GM19351 (cell line): Measurements from ENCODE around the gene RPP40.
"Not testable (repeated sequence)": the region's sequence is repeated elsewhere in the genome, so short reads cannot be mapped to it uniquely, and the experiment has no call there.

ENCODE experiments used
- ATAC-seq: cut with Tn5 transposase; IDR thresholded peaks from one replicate; pipeline ENCODE4 v1.9.1; 2021; ENCODE audit warnings: mild to moderate bottlenecking, moderate library complexity; ENCODE audit not compliant: unreplicated experiment

The RPP40 gene

DNA sequence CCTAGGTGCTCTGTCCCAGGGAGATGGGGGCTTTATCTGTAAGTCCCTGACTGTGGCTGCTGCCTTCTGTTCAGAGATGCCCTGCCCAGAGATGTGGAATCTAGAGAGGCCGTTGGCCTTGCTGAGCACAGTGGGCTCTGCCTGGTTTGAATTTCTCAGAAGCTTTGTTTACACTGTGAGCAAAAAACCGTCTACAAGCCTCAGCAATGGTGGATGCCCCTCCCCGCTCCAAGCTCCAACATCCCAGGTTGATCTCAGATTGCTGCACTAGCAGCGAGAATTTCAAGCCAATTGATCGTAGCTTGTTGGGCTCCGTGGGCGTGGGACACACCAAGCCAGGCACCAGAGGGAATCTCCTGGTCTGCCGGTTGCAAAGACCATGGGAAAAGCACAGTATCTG is 16.3 kb upstream of the RPP40 start:
- no peak for ATAC-seq

DNA sequence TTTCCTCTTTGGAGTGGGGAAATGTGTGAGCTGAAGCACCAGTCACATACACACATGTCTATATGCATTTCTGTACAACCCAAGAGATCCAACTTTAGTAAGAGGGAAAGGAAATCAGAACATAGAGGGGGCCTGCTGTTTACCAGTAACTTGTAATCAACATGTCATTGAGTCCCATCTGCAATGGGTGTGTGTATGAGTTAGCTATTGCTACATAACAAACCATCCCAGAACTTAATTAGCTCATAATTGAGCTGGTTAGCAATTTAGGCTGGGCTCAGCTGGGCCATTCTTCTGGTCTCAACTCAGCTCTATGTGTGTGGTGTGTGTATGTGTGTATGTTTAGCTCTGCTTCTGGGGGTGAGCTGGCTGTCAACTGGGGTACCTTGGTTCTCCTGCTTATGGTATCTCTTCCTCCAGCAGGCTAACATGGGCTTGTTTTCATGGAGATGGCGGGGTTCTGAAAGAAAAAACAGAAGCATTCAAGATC is 10.3 kb upstream of the RPP40 start:
- ATAC-seq, result no peak

DNA sequence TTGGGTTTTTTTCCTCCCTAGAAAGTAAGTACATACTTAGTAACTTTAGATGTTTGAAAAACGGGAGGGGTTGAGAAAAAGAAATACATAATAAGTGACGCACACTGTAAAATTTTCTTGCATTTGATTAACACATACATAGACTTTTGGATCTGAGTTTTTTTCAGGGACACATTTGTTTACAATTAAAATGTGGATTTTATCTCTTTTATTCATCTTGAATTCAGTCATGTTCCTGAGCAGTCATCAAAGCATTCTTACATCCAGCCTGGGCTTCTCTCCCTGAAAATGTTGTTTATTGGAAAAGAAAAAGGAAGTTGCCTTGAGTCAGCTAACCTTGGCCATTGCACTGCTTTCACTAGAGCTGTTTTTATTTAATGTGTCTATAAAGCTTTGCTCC is 8.7 kb upstream of the RPP40 start:
- ATAC-seq, result no peak

DNA sequence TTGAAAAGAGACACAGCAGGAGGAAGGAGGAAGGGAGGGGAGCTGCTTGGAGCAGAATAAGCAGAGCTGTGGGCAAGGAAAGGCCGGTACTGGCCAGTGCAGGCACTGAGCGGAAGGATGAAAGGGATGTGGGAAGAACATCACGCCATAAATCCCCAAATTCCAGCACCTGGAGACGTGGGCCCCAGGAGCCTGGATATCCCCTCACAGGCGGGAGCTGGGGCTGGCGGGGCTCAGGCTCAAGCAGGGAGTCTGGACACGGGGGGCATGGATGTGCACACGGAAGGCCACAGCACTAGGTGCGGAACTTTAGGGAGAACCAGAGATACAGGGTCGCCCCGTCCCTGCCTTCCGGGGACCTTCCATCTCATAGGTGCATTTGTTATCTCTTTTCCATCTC is 7.5 kb upstream of the RPP40 start:
- no peak for ATAC-seq

DNA sequence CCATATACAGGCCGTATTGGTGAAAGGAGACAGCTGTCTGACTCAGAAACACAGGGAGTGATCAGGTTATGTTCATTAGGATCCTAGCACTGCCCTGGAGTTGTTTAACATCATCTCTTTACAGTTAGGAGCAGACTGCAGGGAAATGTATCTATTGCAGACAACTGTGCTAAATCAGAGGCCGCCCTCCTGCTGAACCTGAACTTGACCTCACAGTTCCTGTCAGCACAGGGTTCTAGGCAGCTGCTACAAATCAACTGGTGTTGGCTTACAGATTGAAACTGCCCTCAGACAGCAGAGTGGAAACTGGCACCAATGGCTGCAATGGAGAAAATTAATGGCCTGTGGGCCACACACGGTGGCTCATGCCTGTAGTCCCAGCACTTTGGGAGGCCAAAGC is 3.7 kb upstream of the RPP40 start:
- ATAC-seq, result no peak

DNA sequence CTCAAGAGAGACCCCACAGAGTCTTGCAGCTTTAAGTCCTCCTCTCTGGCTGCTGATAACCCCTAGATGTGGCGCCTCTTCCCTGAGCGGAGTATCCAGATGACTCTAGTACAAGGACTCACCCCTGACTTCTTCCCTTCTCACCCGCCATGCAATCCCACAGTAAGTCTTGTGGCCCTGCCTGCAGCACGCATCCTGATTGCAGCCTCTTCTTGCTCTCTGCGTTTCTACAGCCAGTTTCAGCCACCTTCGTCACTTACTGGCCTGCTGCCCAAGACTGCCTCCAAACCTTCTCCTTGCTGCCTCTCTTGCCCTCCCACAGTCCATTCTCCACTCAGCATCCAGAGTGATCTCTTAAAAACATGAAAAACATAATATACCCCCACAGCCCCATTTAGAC is 2.4 kb upstream of the RPP40 start:
- ATAC-seq, result no peak

DNA sequence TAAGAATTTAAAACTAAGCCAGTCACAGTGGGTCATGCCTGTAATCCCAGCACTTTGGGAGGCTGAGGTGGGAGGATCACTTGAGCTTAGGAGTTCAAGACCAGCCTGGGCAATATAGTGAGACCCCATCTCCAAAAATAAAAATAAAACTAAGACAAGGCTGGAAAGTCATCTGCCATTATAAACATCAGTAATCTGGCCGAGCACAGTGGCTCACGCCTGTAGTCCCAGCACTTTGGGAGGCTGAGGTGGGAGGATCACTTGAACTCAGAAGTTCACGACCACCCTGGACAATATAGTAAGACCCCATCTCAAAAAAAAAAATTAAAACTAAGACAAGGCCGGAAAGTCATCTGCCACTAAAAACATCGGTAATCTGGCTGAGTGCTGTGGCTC is 1.2 kb upstream of the RPP40 start:
- not testable (repeated sequence) for ATAC-seq

DNA sequence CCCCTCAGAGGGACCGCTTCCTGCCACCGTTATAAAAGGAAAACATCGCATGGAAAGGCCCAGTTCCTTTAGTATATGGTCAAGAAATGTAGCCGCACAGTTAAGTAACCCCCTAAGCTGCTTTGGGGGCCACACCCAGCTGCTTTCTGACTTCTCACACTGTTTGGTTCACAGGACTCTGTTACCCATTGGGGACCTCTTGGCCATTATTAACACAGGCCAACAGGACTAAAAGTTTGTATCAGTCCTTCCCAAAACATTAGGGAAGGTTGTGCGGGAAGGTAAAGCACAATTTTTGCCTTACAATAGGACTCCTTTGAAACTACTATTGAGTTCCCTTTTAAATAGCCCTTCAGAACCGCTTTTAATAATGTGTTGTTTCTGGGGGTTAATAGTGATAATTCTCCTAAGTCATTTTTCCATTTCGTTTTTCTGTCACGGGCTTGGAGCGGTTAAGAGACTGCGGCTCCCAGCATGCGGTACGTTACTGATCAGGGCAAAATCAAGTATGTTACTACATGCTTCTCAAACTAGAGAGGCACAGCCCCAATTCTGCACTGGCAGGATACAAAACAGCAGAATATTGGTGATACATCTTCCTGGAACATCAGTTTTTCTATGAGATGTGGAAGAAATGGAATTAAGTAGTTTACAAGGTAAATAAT is 668 bp upstream of the RPP40 start:
- no peak for ATAC-seq

DNA sequence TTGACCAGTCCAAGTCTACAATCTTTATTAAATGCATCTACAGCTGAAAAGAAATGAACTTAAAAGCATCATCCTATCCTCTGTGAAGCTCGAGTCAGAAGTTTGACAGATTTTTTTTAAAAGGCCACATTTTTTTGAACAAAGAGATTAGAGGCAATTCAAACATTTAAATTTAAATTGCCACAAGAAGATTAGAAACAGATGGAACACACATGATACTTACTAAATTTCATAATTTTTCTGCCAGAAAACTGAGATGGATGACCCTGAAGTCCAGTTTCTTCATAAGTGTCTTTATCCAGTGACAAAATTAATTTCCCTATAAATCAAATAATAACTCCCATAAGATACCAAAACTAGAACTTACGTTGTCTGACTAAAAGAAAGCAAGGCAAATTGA is 4.3 kb downstream of the RPP40 start:
- ATAC-seq, result no peak

DNA sequence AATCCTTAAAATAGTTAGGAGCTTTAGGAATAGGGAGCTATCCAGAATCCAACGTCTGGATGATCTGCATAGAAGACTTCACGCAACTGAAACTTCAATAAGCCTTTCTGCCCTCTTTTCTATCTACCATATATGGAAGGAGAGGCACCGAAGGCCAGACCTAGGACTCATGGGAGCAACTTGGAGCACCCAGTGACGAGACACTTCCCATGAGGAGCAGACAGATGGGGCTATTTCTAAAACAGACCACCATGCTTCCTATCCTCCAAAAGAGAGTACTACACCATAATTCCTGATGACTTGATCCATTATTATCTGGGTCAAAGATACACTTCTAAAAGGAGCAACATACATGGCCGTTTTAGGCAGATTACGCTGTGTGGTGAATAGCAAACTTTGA is 6.0 kb downstream of the RPP40 start:
- no peak for ATAC-seq

DNA sequence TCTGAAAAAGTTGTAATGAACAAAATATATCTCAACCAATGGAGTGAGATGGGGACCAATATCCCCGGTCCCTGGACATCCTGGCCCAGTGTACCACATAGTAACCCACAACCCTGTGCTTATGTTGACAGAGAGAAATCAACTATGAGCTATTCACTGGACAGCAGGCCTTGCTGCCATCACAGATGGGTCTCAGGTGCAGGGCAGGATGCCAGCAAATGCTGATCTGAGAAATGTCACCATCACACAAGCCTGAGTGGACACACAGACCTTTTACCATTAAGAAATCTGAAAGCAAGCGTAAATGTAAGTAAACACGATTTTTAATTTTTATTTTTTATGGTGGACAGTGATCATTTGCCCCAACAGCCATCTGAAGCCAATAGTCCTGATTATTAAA is 9.1 kb downstream of the RPP40 start:
- ATAC-seq, result no peak

DNA sequence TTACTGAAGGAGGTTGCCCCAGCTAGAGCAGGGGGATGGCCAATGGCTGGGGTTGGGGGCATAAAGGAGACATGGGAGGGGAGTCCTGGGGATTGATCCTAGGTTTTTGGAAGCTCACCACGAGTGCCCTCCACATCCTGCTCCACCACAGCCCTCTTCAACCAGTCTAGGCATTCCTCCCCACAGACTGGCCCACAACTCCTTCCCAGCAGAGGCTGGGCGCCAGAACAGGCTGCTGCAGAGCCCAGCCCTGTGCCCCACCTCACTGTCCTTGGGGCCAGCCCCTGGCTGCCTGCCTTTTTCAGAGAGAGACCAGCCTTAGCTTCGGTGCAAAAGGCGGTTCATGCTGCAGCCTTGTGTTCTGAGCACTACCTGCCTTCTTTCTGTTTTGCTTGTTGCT is 16.4 kb downstream of the RPP40 start:
- ATAC-seq, result no peak

DNA sequence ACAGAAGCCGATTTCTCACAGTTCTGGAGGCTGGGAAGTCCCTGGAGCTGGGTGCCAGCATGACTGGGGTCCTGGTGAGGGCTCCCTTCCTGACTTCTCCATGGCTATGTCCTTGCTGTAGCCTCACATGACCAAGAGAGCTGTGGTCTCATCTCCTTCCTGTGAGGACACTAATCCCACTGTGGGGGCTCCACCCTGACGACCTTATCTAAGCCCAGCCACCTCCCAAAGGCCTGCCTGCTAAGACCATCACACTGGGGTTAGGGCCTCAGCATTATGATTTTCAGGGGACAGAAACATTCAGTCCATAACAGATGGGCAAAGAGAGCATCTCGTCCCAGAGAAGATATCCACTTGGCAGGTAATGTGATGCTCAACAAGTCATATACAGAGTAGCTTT is 16.8 kb downstream of the RPP40 start:
- no peak for ATAC-seq

DNA sequence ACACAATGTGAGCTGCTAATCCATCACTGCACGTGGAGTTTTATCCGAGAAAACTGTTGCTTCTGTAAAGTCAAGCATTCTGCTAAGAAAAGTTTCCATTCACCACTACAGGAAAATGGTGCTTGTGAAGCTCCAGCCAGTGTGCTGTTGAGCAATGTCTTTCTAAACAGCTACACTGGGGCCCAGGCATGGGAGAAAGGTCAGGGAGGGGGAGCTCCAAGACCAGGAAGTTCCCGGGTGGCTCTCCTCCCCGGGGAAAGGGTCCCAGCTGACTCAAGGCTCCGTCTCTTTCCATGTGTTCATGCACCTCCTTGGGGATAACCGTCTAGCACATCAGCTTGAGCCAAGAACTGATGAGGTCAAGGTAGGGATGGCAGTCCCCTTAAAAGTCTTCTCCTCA is 20.5 kb downstream of the RPP40 start:
- ATAC-seq, result no peak

DNA sequence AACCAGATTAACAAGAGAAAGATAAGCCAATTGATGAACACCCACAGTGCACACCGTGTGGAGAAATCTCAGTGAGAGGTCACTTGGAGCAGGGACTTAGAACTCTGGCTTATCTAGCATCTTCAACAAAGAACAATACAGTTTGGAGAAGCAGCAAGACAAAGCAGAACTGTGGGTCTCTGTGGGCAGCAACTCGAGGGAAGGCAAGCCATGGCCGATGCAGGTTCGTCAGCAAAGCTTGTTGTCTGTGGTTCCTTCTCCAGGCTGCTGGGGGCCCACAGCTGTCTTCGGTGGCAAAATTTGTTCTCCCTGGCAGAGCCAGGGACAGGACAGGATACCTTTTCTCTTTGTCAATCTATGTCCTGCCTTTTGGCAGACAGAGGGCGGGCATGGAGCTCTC is 22.1 kb downstream of the RPP40 start:
- ATAC-seq, result no peak

DNA sequence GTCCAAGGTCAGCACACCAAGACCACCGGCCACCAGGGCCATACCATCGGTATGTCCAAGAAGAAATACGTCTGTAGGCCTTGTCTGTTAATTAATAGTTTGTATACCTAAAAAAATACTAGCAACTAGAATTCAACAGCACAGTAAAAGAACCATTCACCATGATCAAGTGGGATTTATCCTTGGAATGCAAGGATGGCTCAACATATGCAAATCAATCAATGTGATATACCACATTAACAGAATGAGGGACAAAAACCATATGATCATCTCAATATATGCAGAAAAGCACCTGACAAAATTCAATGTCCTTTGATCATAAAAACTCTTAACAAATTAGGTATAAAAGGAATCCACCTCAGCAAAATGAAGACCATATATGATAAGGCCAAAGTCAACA is 24.4 kb downstream of the RPP40 start:
- no peak for ATAC-seq

DNA sequence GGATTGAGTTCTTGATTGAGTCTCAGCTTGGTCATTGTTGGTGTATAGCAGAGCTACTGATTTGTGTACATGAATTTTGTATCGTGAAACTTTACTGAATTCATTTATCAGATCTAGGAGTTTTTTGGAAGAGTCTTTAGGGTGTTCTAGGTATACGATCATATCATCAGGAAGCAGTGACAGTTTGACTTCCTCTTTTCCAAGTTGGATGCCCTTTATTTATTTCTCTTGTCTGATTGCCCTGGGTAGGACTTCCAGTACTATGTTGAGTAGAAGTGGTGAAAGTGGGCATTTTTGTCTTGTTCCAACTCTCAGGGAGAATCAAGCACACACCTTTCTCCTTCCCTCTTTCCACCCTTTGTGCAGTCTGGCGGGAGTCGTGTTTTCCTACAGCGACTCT is 26.4 kb downstream of the RPP40 start:
- ATAC-seq, result no peak

DNA sequence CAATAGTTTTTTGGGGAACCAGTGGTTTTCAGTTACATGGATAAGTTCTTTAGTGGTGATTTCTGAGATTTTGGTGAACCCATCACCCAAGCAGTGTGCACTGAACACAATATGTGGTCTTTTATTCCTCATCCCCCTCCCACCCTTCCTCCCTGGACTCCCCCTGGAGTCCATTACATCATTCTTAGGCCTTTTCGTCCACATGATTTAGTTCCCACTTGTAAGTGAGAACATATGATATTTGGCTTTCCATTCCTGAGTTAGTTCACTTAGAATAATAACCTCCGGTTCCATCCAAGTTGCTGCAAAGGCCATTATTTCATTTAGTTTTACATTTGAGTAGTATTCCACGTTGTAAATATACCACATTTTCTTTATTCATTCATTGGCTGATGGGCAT is 28.3 kb downstream of the RPP40 start:
- no peak for ATAC-seq

DNA sequence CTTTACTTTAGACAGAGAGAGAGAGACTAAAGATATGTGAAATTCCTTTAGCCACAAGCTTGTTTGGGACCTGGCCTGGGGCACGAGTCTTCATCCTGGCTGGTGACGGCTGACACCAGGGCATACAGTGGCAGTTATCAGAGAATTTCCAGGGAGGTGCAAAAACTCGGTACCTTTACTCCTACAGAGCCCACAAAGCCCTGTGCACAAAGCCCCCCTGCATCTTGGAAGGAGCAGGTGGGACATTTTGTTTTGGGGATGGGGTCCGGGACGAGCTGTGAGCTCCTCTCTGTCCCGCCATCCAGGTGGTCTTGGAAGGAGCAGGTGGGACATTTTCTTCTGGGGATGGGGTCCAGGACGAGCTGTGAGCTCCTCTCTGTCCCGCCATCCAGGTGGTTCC is 28.9 kb downstream of the RPP40 start:
- ATAC-seq, result no peak

DNA sequence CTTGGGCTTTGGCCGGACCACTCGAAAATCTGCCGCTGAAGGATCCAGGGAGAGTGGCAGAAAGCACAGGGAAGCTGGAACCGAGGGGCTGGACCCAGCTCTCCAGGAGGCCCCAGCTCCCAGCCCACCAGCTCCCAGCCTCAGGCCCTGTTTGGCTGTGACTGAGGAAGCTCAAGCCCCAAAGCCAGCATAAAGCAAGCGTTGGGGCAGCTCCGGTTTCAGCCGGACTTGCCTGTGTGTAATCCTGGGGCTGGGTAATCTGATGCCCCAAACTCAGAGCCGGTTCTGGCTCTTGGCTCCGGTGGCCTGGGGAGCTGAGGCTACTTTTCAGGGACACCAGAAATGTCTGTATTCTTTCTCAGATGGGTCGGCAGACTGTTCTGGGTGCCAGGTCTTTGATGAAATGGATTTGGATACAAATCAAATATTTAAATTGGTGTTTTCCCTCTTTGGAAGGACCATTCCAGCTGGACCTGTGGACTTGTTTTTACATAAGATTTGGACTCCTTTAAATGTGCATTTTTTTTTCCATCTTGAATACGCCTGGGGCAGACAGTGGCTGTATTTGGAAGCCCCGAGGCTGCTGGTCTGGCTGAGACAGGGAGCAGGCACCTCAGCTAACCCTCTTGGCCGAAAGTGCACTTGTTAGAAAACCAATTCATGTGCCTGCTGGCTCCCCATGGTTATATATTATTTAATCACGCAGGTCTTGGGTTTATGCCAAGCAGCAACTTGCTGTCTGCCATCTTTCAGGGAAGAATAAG is 29.7 kb downstream of the RPP40 start:
- no peak for ATAC-seq

DNA sequence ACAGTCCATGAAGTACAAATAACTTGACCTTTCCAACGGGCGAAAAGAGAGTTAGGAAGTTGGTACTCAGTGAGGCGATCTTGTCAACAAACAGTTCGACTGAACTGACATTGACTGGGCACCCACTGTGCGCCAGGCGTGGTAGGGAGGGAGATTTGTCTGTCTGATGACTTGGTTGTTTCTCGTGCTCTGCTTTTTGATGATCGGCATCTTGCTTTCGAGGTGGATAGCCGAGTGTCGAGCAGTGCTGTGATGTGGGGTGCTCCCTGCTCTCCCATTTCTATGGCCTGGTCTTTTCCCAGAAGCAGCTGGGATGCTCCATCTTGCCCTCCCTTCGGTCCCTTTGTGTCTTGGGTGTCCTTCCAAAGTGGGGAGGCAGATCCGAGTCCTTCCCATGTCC is 30.4 kb downstream of the RPP40 start:
- no peak for ATAC-seq

DNA sequence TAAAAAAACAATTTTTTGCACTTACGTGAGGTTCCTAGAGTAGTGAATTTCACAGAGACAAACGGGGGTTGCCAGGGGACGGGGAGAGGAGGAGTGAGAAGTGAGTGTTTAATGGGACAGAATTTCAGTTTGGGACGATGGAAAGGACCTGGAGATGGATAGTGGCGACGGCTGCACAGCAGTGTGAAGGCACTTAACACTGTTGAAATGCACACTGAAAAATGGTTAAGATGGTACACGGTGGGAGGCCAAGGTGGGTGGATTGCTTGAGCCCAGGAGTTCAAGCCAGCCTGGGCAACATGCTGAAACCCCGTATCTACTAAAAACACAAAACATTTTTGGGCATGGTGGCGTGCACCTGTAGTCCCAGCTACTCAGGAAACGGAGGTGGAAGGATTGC is 31.4 kb downstream of the RPP40 start:
- ATAC-seq, result no peak

DNA sequence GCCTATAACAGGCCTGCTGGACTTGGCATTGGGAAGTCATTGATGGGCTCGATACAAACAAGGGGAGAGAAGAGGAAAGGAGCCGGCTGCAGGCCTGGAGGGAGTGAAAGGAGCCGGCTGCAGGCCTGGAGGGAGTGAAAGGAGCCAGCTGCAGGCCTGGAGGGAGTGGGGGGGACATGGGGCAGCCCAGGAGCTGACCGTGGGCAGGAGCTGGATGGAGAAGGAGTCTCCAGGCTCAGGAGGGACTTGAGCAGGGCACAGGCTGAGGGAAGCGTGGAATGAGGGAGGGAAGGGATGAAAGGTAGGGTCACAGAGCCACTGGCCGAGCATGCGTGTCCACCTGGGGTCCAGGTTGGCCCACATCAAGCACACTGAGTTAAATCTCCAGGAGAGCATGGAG is 32.0 kb downstream of the RPP40 start:
- ATAC-seq, result no peak
